HG03354 (cell line): Measurements from ENCODE around the gene FSTL3.

Source experiments
- ATAC-seq: cut with Tn5 transposase; IDR thresholded peaks from one replicate; pipeline ENCODE4 v1.9.1; 2021; ENCODE audit warnings: mild to moderate bottlenecking; ENCODE audit not compliant: unreplicated experiment, poor library complexity, severe bottlenecking

FSTL3 gene

GRCh38 chr19:703651-704446, 27.7 kb downstream of the FSTL3 start:
- ATAC-seq, result no peak

- ATAC-seq, result no peak
Observed at GRCh38 chr19:704447-704741, 28.2 kb downstream of the FSTL3 start.

- ATAC-seq, result no peak
Observed at GRCh38 chr19:708154-709143, 32.3 kb downstream of the FSTL3 start, which contains the start of gene PALM. Gene PALM (plus strand): TSS chr19:708935. CDS start chr19:709147, 212 bp downstream.

GRCh38 chr19:709196-709964, 33.2 kb downstream of the FSTL3 start:
- ATAC-seq, result no peak

- no peak for ATAC-seq
Observed at GRCh38 chr19:709965-710571, 33.9 kb downstream of the FSTL3 start.

- no peak for ATAC-seq
Observed at GRCh38 chr19:710767-711166, 34.6 kb downstream of the FSTL3 start.

GRCh38 chr19:711254-711653, 35.1 kb downstream of the FSTL3 start:
- ATAC-seq, result no peak

- ATAC-seq, result no peak
Observed at GRCh38 chr19:715347-715746, 39.2 kb downstream of the FSTL3 start.

GRCh38 chr19:718251-718951, 42.2 kb downstream of the FSTL3 start:
- ATAC-seq, result no peak

- no peak for ATAC-seq
Observed at GRCh38 chr19:718991-719512, 42.9 kb downstream of the FSTL3 start.

- no peak for ATAC-seq
Observed at GRCh38 chr19:719636-720344, 43.6 kb downstream of the FSTL3 start.

GRCh38 chr19:720345-721160, 44.4 kb downstream of the FSTL3 start:
- ATAC-seq, result no peak

GRCh38 chr19:722553-723101, 46.4 kb downstream of the FSTL3 start:
- no peak for ATAC-seq

- ATAC-seq, result no peak
Observed at GRCh38 chr19:723247-723646, 47.1 kb downstream of the FSTL3 start.

- no peak for ATAC-seq
Observed at GRCh38 chr19:723714-724113, 47.5 kb downstream of the FSTL3 start.

GRCh38 chr19:725461-726089, 49.4 kb downstream of the FSTL3 start:
- no peak for ATAC-seq
